B cell (primary cell): ENCODE measurements around the gene PHIP. TPM values are rescaled to one million over a fixed set of nuclear protein-coding genes. Genes with fewer than 3 reads are reported as not detected.

Source experiments
- ATAC-seq: fragments of 200-7000 bp; cut with Tn5 transposase; one replicate; pipeline ENCODE4 v1.10.0; 2021; ENCODE audit warnings: low read depth, mild to moderate bottlenecking, moderate number of reproducible peaks, moderate library complexity
- CTCF ChIA-PET: fragments of 350-600 bp; sonication (Branson Sonifier 250); formaldehyde crosslinking; loops from one replicate; lab custom pipeline; 2021; ENCODE audit warnings: antibody characterized with exemption, inconsistent platforms; lab: Charles Lee
- POLR2A ChIA-PET: fragments of 350-600 bp; sonication (Branson Sonifier 250); formaldehyde crosslinking; loops from one replicate; lab custom pipeline; 2021; ENCODE audit warnings: antibody characterized with exemption; lab: Charles Lee
- DNase-seq: peaks from one replicate; pipeline ENCODE4 v3.0.0; 2013
- H2AFZ ChIP-seq: 2 replicates; pipeline ENCODE4 v1.6.1; 2012; ENCODE audit warnings: mild to moderate bottlenecking, low read depth, low read length; ENCODE audit not compliant: insufficient read depth, poor library complexity, severe bottlenecking
- H3K27ac ChIP-seq, 2 donors: 1 replicate in 1 of 2; 2 replicates in 1 of 2; pipeline ENCODE4 v1.5.1; 2012 to 2013; ENCODE audit warnings: low read length in 2 of 2, mild to moderate bottlenecking in 2 of 2, moderate library complexity in 1 of 2
- H3K27me3 ChIP-seq, 4 experiments: fragments of 200-600 bp in 1 of 4; sonication (generic) in 1 of 4; replicated peaks in 1 of 4; 1 replicate in 2 of 4; 2 replicates in 2 of 4; pipeline versions ENCODE4 v1.6.1 to v1.7.0; 2013 to 2016; ENCODE audit warnings: low read length in 3 of 4, mild to moderate bottlenecking in 2 of 4, mixed read lengths in 1 of 4, moderate library complexity in 1 of 4; ENCODE audit not compliant: insufficient read depth in 4 of 4, control insufficient read depth in 3 of 4; ENCODE audit errors: control extremely low read depth in 1 of 4
- H3K36me3 ChIP-seq, 2 experiments: replicated peaks in 1 of 2; 1 replicate in 1 of 2; 2 replicates in 1 of 2; pipeline versions ENCODE4 v1.6.1 to v1.7.1; 2013; ENCODE audit warnings: low read length in 1 of 2; ENCODE audit not compliant: insufficient read depth in 2 of 2, control insufficient read depth in 1 of 2; ENCODE audit errors: control extremely low read depth in 1 of 2, extremely low read depth in 1 of 2
- H3K4me1 ChIP-seq, 2 donors: fragments of 200-600 bp in 1 of 2; sonication (generic) in 1 of 2; 1 replicate in 1 of 2; 2 replicates in 1 of 2; pipeline versions ENCODE4 v1.5.1 to v1.6.1; 2013 to 2017; ENCODE audit warnings: low read length in 2 of 2; ENCODE audit not compliant: control insufficient read depth in 2 of 2, insufficient read depth in 2 of 2
- H3K4me2 ChIP-seq: replicated peaks from 2 replicates; pipeline ENCODE3; 2012; ENCODE audit warnings: mild to moderate bottlenecking, low read depth, low read length; ENCODE audit not compliant: poor library complexity, severe bottlenecking
- H3K4me3 ChIP-seq, 5 experiments: fragments of 200-600 bp in 1 of 5; sonication (generic) in 1 of 5; 1 replicate in 3 of 5; 2 replicates in 2 of 5; pipeline versions ENCODE4 v1.5.1 to v1.7.0; 2011 to 2016; ENCODE audit warnings: low read length in 4 of 5, mild to moderate bottlenecking in 4 of 5, low read depth in 2 of 5, control low read depth in 1 of 5, moderate library complexity in 1 of 5; ENCODE audit not compliant: insufficient read depth in 1 of 5; ENCODE audit errors: control extremely low read depth in 1 of 5, extremely low read depth in 1 of 5
- H3K79me2 ChIP-seq: fragments of 200-600 bp; sonication (generic); one replicate; pipeline ENCODE4 v1.6.0; 2016; ENCODE audit warnings: low read length; ENCODE audit not compliant: control insufficient read depth, insufficient read depth
- H3K9ac ChIP-seq: fragments of 200-600 bp; sonication (generic); 2 replicates; pipeline ENCODE4 v1.6.1; 2017; ENCODE audit warnings: mild to moderate bottlenecking, low read length, moderate library complexity
- H3K9me3 ChIP-seq, 3 donors: one replicate each; pipeline versions ENCODE4 v1.6.1 to v1.7.1; 2013; ENCODE audit warnings: low read length in 2 of 3; ENCODE audit not compliant: control insufficient read depth in 2 of 3, insufficient read depth in 1 of 3; ENCODE audit errors: control extremely low read depth in 1 of 3
- H4K20me1 ChIP-seq: 2 replicates; pipeline ENCODE4 v1.6.0; 2012; ENCODE audit warnings: mild to moderate bottlenecking, low read length; ENCODE audit not compliant: insufficient read depth, control insufficient read depth, poor library complexity, severe bottlenecking
- H3K27ac Mint-ChIP-seq: one replicate; pipeline ENCODE4 v1.8.0; 2021; ENCODE audit warnings: mixed read lengths
- H3K27me3 Mint-ChIP-seq: one replicate; pipeline ENCODE4 v1.8.0; 2021; ENCODE audit warnings: mixed read lengths
- H3K4me1 Mint-ChIP-seq: one replicate; pipeline ENCODE4 v1.8.0; 2021; ENCODE audit warnings: mixed read lengths
- H3K4me3 Mint-ChIP-seq: one replicate; pipeline ENCODE4 v1.8.0; 2021; ENCODE audit warnings: mixed read lengths
- H3K9me3 Mint-ChIP-seq: one replicate; pipeline ENCODE4 v1.8.0; 2022; ENCODE audit warnings: mixed read lengths; ENCODE audit not compliant: insufficient read depth
- CTCF ChIP-seq: fragments of 200-600 bp; IDR thresholded peaks from one replicate; pipeline ENCODE4 v1.8.0; 2022; ENCODE audit warnings: antibody characterized with exemption, mild to moderate bottlenecking
- EZH2 ChIP-seq: IDR thresholded peaks from 2 replicates; pipeline ENCODE4 v1.6.1; 2012; ENCODE audit warnings: borderline replicate concordance, low read depth, mild to moderate bottlenecking, moderate library complexity, low read length; ENCODE audit not compliant: insufficient read depth, poor library complexity, severe bottlenecking
- WGBS: methylation state at CpG from one replicate; pipeline ENCODE4 v1.1.5; 2013; ENCODE audit warnings: missing lambda C conversion rate; ENCODE audit not compliant: insufficient coverage; 5-methylcytosine and 5-hydroxymethylcytosine counted together
- intact Hi-C: fragments of 100-400 bp; cut with micrococcal nuclease; formaldehyde crosslinking; loops from one replicate; pipeline ENCODE4 v1.10.0; 2022
- polyA plus RNA-seq: library from polyadenylated mRNA; depleted of rRNA; stranded (reverse); fragments of >200 nt; gene quantifications from 2 replicates; pipeline ENCODE4 v1.2.3, GENCODE V29; 2012
- total RNA-seq, 2 donors: library from RNA; stranded (reverse); fragments of 120-200 nt in 1 of 2; gene quantifications; 1 replicate in 1 of 2; 2 replicates in 1 of 2; pipeline versions ENCODE4 v1.2.3 to v1.2.4, GENCODE V29; 2013 to 2022

PHIP gene
- total and polyA plus RNA-seq, 2 donors (not counting 1 experiment from before 2014, with no cell fraction given): 7.4 to 52.7 TPM

- DNase-seq (no peak), ATAC-seq (no peak)
- Histone ChIP-seq H3K9ac (no peak overlapping the region), H3K27ac (no peak overlapping the region), H4K20me1 (no peaks in the 10 kb centered on the region), H2AFZ (no peak overlapping the region), H3K9me3 (no peaks in the 10 kb centered on the region), H3K4me3 (no peak overlapping the region), H3K27me3 (peaks cover 0 to 11% (median 0%) of the 10 kb centered on the region in 4 experiments), H3K4me2 (no peak overlapping the region), H3K36me3 (no peaks in the 10 kb centered on the region), H3K4me1 (no peaks in the 10 kb centered on the region), H3K79me2 (no peaks in the 10 kb centered on the region)
- intact Hi-C loops: no loop called here
- ChIA-PET POLR2A (no interaction called here), CTCF (no interaction called here)
- Mint-ChIP-seq H3K27me3 (peaks cover 23% of the 10 kb centered on the region), H3K4me1 (no peaks in the 10 kb centered on the region), H3K9me3 (peaks cover 2% of the 10 kb centered on the region), H3K4me3 (no peak overlapping the region), H3K27ac (no peak overlapping the region)
- no CpG with 5 or more reads among the region's 1 CpG for WGBS
- no peak for TF ChIP-seq CTCF
- TF ChIP-seq EZH2: no peak
These were observed 41.2 kb upstream of the PHIP start for GRCh38 chr6:79119217-79119616.

GRCh38 chr6:79117752-79118151 lies 39.7 kb upstream of the PHIP start:
- TF ChIP-seq CTCF (no peak), EZH2 (no peak)
- H3K4me2 ChIP-seq: no peak overlapping the region
- no peak for ATAC-seq
- no CpG with 5 or more reads among the region's 2 CpGs for WGBS
- DNase-seq: no peak
- H4K20me1 ChIP-seq: no peaks in the 10 kb centered on the region
- H3K27me3 Mint-ChIP-seq: peaks cover 23% of the 10 kb centered on the region
- H3K9ac ChIP-seq: no peak overlapping the region
- no peaks in the 10 kb centered on the region for H3K4me1 Mint-ChIP-seq
- ChIA-PET CTCF (no interaction called here), POLR2A (no interaction called here)
- no peaks in the 10 kb centered on the region for H3K4me1 ChIP-seq
- peaks cover 0 to 11% (median 0%) of the 10 kb centered on the region in 4 experiments for H3K27me3 ChIP-seq
- intact Hi-C loops: no loop called here
- H3K9me3 Mint-ChIP-seq: no peaks in the 10 kb centered on the region
- H3K27ac ChIP-seq: no peak overlapping the region
- H3K4me3 ChIP-seq: no peak overlapping the region
- no peak overlapping the region for H3K27ac Mint-ChIP-seq
- H3K36me3 ChIP-seq: no peaks in the 10 kb centered on the region
- no peak overlapping the region for H3K4me3 Mint-ChIP-seq
- H2AFZ ChIP-seq: no peak overlapping the region
- no peaks in the 10 kb centered on the region for H3K79me2 ChIP-seq
- no peaks in the 10 kb centered on the region for H3K9me3 ChIP-seq
